ENCODE results near the gene SUMF1. TPM values are rescaled to one million over a fixed set of nuclear protein-coding genes. Genes with fewer than 3 reads are reported as not detected.

The SUMF1 gene
- total RNA-seq, 1 experiment from 2014 or later: 26.6 TPM

DNA sequence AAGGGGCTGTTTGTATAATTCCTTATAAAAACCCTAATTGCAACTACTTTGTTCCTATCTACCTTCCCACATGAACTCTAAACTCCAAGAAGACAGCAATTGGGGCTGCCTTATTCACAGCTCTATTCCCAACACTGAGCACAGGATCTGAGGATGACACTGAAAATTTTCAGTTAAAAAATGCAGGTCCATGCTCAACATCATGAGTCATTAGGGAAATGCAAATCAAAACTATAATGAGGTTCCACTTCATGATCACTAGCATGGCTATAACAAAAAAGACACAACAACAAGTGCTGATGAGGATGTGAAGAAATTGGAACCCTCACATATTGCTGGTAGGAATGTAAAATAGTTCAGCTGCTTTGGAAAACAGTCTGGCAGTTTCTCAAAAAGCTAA lies 12.9 kb downstream of the SUMF1 start:
- no peaks in the 10 kb centered on the region for H3K4me1 ChIP-seq (ENCODE audit: control insufficient read depth in 1 of 2, insufficient read depth in 2 of 2, low read length in 2 of 2)
- H3K9me3 ChIP-seq (ENCODE audit: control insufficient read depth in 1 of 2, insufficient read depth in 1 of 2, low read depth in 1 of 2, low read length in 2 of 2): no peaks in the 10 kb centered on the region
- no peaks in the 10 kb centered on the region for H3K36me3 ChIP-seq (ENCODE audit: control insufficient read depth in 1 of 2, insufficient read depth in 2 of 2, low read length in 2 of 2)
- POLR2A ChIA-PET: no interaction called here
- RAD21 ChIA-PET (ENCODE audit: low non-redundant PET in 1 of 2, low total read pairs in 2 of 2, uncharacterized antibody in 2 of 2, unreplicated experiment in 2 of 2): no interaction called here
- H3K9ac ChIP-seq (ENCODE audit: low read length): no peak overlapping the region
- no peaks in the 10 kb centered on the region; the same call in 1 of the 2 replicates for H3K79me2 ChIP-seq (ENCODE audit: insufficient read depth, low read length)
- H2AFZ ChIP-seq (ENCODE audit: low read depth, low read length, poor library complexity, severe bottlenecking): no peak overlapping the region
- H3K4me3 ChIP-seq (replicated peaks in 1 of 2; ENCODE audit: low read depth in 1 of 2, low read length in 2 of 2): no peak overlapping the region
- H3K27ac ChIP-seq (ENCODE audit: low read depth, low read length): no peak overlapping the region
- intact Hi-C loops (cut with micrococcal nuclease): no loop called here
- BruUV-seq (replicated peaks): no TSS peak
- ATAC-seq: no peak
- H3K27me3 ChIP-seq (ENCODE audit: insufficient read depth, low read length): no peaks in the 10 kb centered on the region
- H3K4me2 ChIP-seq (ENCODE audit: low read length): no peak overlapping the region
- no peak for TF ChIP-seq POLR2A (IDR thresholded peaks at IDR 0.05; ENCODE audit: borderline replicate concordance, extremely low read depth, insufficient read depth, insufficient read length)
- no peaks in the 10 kb centered on the region for H4K20me1 ChIP-seq (ENCODE audit: insufficient read depth)
- CTCF ChIA-PET: no interaction called here
- DNase-seq (ENCODE audit: low read depth, low spot score): no peak
- no peaks in the 10 kb centered on the region for H3K9me2 ChIP-seq (ENCODE audit: insufficient read depth)

DNA sequence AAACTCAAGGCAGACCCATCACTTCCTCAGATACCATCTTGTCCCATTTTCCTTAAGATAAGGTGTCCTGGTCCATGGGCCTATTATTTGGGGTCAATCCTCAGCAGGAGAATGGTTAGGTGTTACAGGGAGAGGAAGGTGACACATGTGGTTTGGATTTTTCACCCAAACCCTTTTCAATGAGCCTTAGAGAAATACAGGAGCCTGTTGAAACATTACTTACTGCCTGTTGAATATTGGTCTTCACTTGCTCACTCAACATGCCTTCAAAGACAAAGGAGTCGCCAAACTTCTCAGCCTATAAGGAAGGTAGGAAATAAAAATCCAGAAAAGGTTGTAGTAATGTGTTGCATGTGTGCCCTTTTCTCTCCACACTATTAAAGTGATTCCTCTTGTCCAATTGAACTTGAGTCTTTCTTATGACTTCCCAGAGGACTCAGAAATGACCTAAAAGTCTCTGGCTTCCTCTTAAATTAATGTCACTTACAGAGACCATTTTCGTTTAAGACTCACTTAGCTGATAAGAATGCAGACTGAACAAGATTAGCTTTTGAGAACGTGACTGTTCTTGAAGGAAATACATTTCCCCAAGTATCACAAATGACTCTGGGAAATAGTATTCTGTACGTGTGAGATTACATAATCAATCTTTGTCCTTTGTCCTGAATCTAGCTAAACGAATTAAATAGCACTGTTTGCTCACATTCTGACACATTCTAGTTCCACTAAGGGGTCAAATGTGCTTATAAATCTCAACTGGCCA lies 17.8 kb downstream of the SUMF1 start:
- ATAC-seq (no peak), DNase-seq (ENCODE audit: low read depth, low spot score) (no peak)
- H4K20me1 ChIP-seq (ENCODE audit: insufficient read depth): no peaks in the 10 kb centered on the region
- no peaks in the 10 kb centered on the region for H3K27me3 ChIP-seq (ENCODE audit: insufficient read depth, low read length)
- H3K9ac ChIP-seq (ENCODE audit: low read length): no peak overlapping the region
- H3K27ac ChIP-seq (ENCODE audit: low read depth, low read length): no peak overlapping the region
- H3K79me2 ChIP-seq (ENCODE audit: insufficient read depth, low read length): no peaks in the 10 kb centered on the region; the same call in 1 of the 2 replicates
- no peak overlapping the region for H3K4me3 ChIP-seq (replicated peaks in 1 of 2; ENCODE audit: low read depth in 1 of 2, low read length in 2 of 2)
- no peak overlapping the region for H3K4me2 ChIP-seq (ENCODE audit: low read length)
- no TSS peak for BruUV-seq (replicated peaks)
- ChIA-PET POLR2A (no interaction called here), RAD21 (ENCODE audit: low non-redundant PET in 1 of 2, low total read pairs in 2 of 2, uncharacterized antibody in 2 of 2, unreplicated experiment in 2 of 2) (no interaction called here), CTCF (no interaction called here)
- intact Hi-C loops (cut with micrococcal nuclease): no loop called here
- no peaks in the 10 kb centered on the region for H3K9me3 ChIP-seq (ENCODE audit: control insufficient read depth in 1 of 2, insufficient read depth in 1 of 2, low read depth in 1 of 2, low read length in 2 of 2)
- H3K36me3 ChIP-seq (ENCODE audit: control insufficient read depth in 1 of 2, insufficient read depth in 2 of 2, low read length in 2 of 2): no peaks in the 10 kb centered on the region
- H3K9me2 ChIP-seq (ENCODE audit: insufficient read depth): no peaks in the 10 kb centered on the region
- H3K4me1 ChIP-seq (ENCODE audit: control insufficient read depth in 1 of 2, insufficient read depth in 2 of 2, low read length in 2 of 2): no peaks in the 10 kb centered on the region
- H2AFZ ChIP-seq (ENCODE audit: low read depth, low read length, poor library complexity, severe bottlenecking): no peak overlapping the region
- TF ChIP-seq ELF1 (IDR thresholded peaks at IDR 0.05; ENCODE audit: borderline replicate concordance, low read depth) (no peak), CBX3 (IDR thresholded peaks at IDR 0.05; ENCODE audit: low read depth) (no peak), RAD21 (IDR thresholded peaks at IDR 0.05; ENCODE audit: low read depth) (no peak), EGR1 (IDR thresholded peaks at IDR 0.05; ENCODE audit: low read depth) (no peak), POLR2A (IDR thresholded peaks at IDR 0.05; ENCODE audit: borderline replicate concordance, extremely low read depth, insufficient read depth, insufficient read length) (no peak), FOSL1 (IDR thresholded peaks at IDR 0.05; ENCODE audit: low read depth) (no peak), POLR2AphosphoS5 (IDR thresholded peaks at IDR 0.05; ENCODE audit: low read depth, low read length) (no peak), SIN3A (IDR thresholded peaks at IDR 0.05; ENCODE audit: low read depth) (no peak), YY1 (IDR thresholded peaks at IDR 0.05; ENCODE audit: extremely low read depth, insufficient replicate concordance, low read depth, low read length) (no peak), SRF (IDR thresholded peaks at IDR 0.05; ENCODE audit: low read depth) (no peak), TCF7L2 (IDR thresholded peaks at IDR 0.05; ENCODE audit: borderline replicate concordance, extremely low read depth, insufficient read depth, insufficient read length) (no peak), ZFX (IDR thresholded peaks at IDR 0.05) (no peak), JUND (IDR thresholded peaks at IDR 0.05) (no peak), CEBPB (IDR thresholded peaks at IDR 0.05; ENCODE audit: low read depth) (no peak)
- TF ChIP-seq, protein P1, sequence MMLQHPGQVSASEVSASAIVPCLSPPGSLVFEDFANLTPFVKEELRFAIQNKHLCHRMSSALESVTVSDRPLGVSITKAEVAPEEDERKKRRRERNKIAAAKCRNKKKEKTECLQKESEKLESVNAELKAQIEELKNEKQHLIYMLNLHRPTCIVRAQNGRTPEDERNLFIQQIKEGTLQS (IDR thresholded peaks at IDR 0.05): no peak
- TF ChIP-seq, protein P2, sequence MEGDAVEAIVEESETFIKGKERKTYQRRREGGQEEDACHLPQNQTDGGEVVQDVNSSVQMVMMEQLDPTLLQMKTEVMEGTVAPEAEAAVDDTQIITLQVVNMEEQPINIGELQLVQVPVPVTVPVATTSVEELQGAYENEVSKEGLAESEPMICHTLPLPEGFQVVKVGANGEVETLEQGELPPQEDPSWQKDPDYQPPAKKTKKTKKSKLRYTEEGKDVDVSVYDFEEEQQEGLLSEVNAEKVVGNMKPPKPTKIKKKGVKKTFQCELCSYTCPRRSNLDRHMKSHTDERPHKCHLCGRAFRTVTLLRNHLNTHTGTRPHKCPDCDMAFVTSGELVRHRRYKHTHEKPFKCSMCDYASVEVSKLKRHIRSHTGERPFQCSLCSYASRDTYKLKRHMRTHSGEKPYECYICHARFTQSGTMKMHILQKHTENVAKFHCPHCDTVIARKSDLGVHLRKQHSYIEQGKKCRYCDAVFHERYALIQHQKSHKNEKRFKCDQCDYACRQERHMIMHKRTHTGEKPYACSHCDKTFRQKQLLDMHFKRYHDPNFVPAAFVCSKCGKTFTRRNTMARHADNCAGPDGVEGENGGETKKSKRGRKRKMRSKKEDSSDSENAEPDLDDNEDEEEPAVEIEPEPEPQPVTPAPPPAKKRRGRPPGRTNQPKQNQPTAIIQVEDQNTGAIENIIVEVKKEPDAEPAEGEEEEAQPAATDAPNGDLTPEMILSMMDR (IDR thresholded peaks at IDR 0.05 in 2 of 3, conservative IDR thresholded peaks at IDR 0.05 in 1 of 3; ENCODE audit: borderline replicate concordance in 1 of 3, insufficient read depth in 1 of 3, low read depth in 2 of 3, low read length in 2 of 3): no peak
- TF ChIP-seq, protein P3, sequence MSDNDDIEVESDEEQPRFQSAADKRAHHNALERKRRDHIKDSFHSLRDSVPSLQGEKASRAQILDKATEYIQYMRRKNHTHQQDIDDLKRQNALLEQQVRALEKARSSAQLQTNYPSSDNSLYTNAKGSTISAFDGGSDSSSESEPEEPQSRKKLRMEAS (IDR thresholded peaks at IDR 0.05): no peak
